CD4-positive, alpha-beta T cell treated with Interleukin-21 for 1 hour (primary cell): ENCODE measurements around the gene PMEPA1.

Experiments used
- DNase-seq: peaks from one replicate; pipeline ENCODE4 v3.0.0-alpha.2; 2020

PMEPA1 gene

DNA sequence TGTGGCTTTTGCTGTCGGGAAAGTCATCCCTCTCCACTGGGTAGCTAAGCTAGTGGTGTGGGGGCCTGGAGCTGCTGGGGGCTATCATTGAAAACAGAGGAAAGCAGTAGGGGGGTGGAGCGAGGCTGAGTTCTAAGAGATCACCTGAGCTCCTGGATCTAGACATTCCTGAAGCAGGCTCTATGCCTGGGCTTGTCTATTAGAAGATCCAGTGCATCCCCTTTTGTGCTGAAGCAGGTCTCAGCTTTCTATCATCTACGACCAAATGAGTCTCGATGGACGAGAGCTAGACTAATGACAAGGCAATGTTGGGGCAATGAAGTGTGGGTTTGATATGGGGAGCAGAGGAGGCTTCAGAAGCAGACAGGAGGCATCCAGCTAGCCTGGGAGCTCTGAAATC is 108.1 kb downstream of the PMEPA1 start:
- DNase-seq: no peak

DNA sequence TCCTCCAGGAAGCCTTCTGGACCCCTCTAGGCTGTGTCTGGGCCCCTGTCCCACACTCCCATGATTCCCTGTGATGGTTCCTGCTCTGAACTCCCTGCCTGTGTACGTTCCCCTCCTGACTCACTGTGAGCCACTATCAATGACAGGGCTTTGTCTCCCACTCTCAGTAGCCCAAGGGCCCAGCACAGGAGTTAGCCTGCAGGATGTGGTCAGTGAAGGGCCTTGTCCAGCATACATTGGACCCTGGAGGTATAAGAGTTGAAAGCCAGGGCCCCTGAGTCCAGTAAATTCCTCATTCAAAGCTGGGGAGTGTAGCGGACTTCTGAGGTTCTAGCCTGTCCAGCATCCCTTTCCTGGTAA is 108.6 kb downstream of the PMEPA1 start:
- DNase-seq: no peak

- DNase-seq: no peak
Measured at GRCh38 chr20:57600320-57601210, 109.2 kb downstream of the PMEPA1 start.

DNA sequence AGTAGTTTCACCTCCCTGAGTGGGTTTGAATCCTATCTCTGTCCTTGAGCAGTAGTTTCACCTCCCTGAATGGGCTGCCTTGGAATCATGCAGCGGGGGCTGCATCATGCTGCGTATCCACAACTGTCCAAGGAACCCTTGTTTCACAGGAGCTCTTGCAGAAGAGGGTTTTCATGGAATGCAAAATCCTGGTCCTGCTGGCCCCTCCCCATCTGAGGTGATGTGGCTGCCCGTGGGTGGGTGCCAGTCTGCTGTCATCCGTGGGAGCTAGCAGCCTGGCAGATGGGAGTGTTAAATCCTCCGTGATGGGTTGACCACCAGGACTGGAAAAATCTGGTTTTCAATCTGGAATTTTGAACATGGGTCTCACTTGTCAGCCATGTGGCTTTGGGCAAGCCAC is 111.3 kb downstream of the PMEPA1 start:
- DNase-seq: no peak
